Right renal pelvis (tissue), 4 donors: Measurements from ENCODE around the gene CSPG4. TPM values are rescaled to one million over a fixed set of nuclear protein-coding genes. Genes with fewer than 3 reads are reported as not detected.
"Not testable (repeated sequence)": the region's sequence is repeated elsewhere in the genome, so short reads cannot be mapped to it uniquely, and the experiment has no call there.

Experiments
- DNase-seq, 4 donors: peaks; one replicate each; pipeline ENCODE4 v3.0.0-alpha.2; 2013; ENCODE audit warnings: low read depth in 4 of 4, low spot score in 3 of 4, missing footprints in 1 of 4
- polyA plus RNA-seq, 4 donors: library from polyadenylated mRNA; unstranded; fragments of 120-200 nt; gene quantifications; one replicate each; pipeline ENCODE4 v1.2.1, GENCODE V29; 2013; ENCODE audit not compliant: insufficient read length in 4 of 4

Gene CSPG4
- polyA plus RNA-seq, 4 donors: 7.7 to 11.7 (median 8.2) TPM

- DNase-seq: no peak
Observed at GRCh38 chr15:75725719-75726607, 13.3 kb upstream of the CSPG4 start.

GRCh38 chr15:75725006-75725718 is 12.5 kb upstream of the CSPG4 start:
- DNase-seq: no peak

GRCh38 chr15:75723847-75724660 is 11.4 kb upstream of the CSPG4 start:
- peak; percentile 85 to 92 (median 90) for DNase-seq

- DNase-seq: no peak
Observed at GRCh38 chr15:75723171-75723846, 10.7 kb upstream of the CSPG4 start.

- no peak for DNase-seq
Observed at GRCh38 chr15:75721923-75722870, 9.5 kb upstream of the CSPG4 start.

- no peak for DNase-seq
Observed at GRCh38 chr15:75721480-75721922, 8.9 kb upstream of the CSPG4 start.

GRCh38 chr15:75720787-75721479 is 8.3 kb upstream of the CSPG4 start:
- no peak for DNase-seq

GRCh38 chr15:75720297-75720696 is 7.6 kb upstream of the CSPG4 start:
- DNase-seq: no peak

GRCh38 chr15:75718328-75718727 is 5.7 kb upstream of the CSPG4 start:
- DNase-seq: no peak

- not testable (repeated sequence) for DNase-seq
Observed at GRCh38 chr15:75717001-75717400, 4.4 kb upstream of the CSPG4 start.

- not testable (repeated sequence) for DNase-seq
Observed at GRCh38 chr15:75716249-75716950, 3.8 kb upstream of the CSPG4 start.

- not testable (repeated sequence) for DNase-seq
Observed at GRCh38 chr15:75715312-75715832, 2.7 kb upstream of the CSPG4 start.

GRCh38 chr15:75714195-75714594 is 1.5 kb upstream of the CSPG4 start:
- no peak for DNase-seq

GRCh38 chr15:75713338-75713895 is 769 bp upstream of the CSPG4 start:
- no peak for DNase-seq

- not testable (repeated sequence) for DNase-seq
Observed at GRCh38 chr15:75711495-75711894, 1.2 kb downstream of the CSPG4 start.

- not testable (repeated sequence) for DNase-seq
Observed at GRCh38 chr15:75710874-75711273, 1.8 kb downstream of the CSPG4 start.

- not testable (repeated sequence) for DNase-seq
Observed at GRCh38 chr15:75709458-75709857, 3.2 kb downstream of the CSPG4 start.

- no peak for DNase-seq
Observed at GRCh38 chr15:75706682-75706954, 6.0 kb downstream of the CSPG4 start.
